Prostate gland (tissue), 2 donors: ENCODE measurements around the gene FBXL13. TPM values are rescaled to one million over a fixed set of nuclear protein-coding genes. Genes with fewer than 3 reads are reported as not detected.

Experiments used
- DNase-seq: peaks from one replicate; pipeline ENCODE4 v3.0.0-alpha.2; 2019; ENCODE audit warnings: low spot score
- H3K27ac ChIP-seq, 2 donors: fragments of 200-600 bp; sonication (generic); 2 replicates each; pipeline ENCODE4 v1.5.1; 2017 to 2019
- H3K27me3 ChIP-seq: fragments of 200-600 bp; sonication (generic); replicated peaks from 2 replicates; pipeline ENCODE4 v1.5.1; 2019; ENCODE audit not compliant: insufficient read depth
- H3K36me3 ChIP-seq, 2 donors: fragments of 200-600 bp; sonication (generic); 1 replicate in 1 of 2; 2 replicates in 1 of 2; pipeline versions ENCODE4 v1.5.1 to v1.8.1; 2017 to 2019
- H3K4me1 ChIP-seq: fragments of 200-600 bp; sonication (generic); replicated peaks from 2 replicates; pipeline ENCODE4 v1.5.1; 2019
- H3K4me3 ChIP-seq, 2 donors: fragments of 200-600 bp; sonication (generic); 2 replicates each; pipeline ENCODE4 v1.5.1; 2017 to 2019
- H3K9me3 ChIP-seq: fragments of 200-600 bp; sonication (generic); 2 replicates; pipeline ENCODE4 v1.5.1; 2017
- POLR2A ChIP-seq: fragments of 450-650 bp; IDR thresholded peaks from one replicate; pipeline ENCODE4 v1.6.1; 2016; ENCODE audit warnings: antibody characterized with exemption, mild to moderate bottlenecking
- POLR2AphosphoS5 ChIP-seq: sonication (generic); formaldehyde crosslinking; IDR thresholded peaks from one replicate; pipeline ENCODE4 v1.6.1; 2017; ENCODE audit warnings: antibody characterized with exemption
- WGBS: methylation state at CpG from one replicate; pipeline ENCODE4 v1.1.5; 2018; 5-methylcytosine and 5-hydroxymethylcytosine counted together
- intact Hi-C: fragments of 100-400 bp; cut with DNase I; formaldehyde crosslinking; loops from one replicate; pipeline ENCODE4 v1.14.2; 2022
- total RNA-seq, 2 donors: library from RNA; depleted of rRNA; stranded (reverse); fragments of >200 nt; gene quantifications; one replicate each; pipeline ENCODE4 v1.1.0, GENCODE V29; 2016
- TF ChIP-seq, protein P1 (sequence below), 4 experiments: fragments of 200-600 bp in 2 of 4; fragments of 450-650 bp in 2 of 4; sonication (generic) in 2 of 4; IDR thresholded peaks; 1 replicate in 3 of 4; 2 replicates in 1 of 4; pipeline ENCODE4 v1.5.1; 2016 to 2019; ENCODE audit warnings: antibody characterized with exemption in 4 of 4, mild to moderate bottlenecking in 2 of 4, moderate library complexity in 2 of 4

FBXL13 gene
- total RNA-seq, 2 donors from 2014 or later = 2.6 to 5.4 TPM

- no peak overlapping the region for H3K27ac ChIP-seq
- H3K4me1 ChIP-seq = no peaks in the 10 kb centered on the region
- H3K27me3 ChIP-seq = no peaks in the 10 kb centered on the region
- H3K36me3 ChIP-seq = no peaks in the 10 kb centered on the region
- WGBS = 95% methylated on average over 11 of the region's 11 CpGs
- intact Hi-C loops = no loop called here
- H3K4me3 ChIP-seq = no peak overlapping the region
- TF ChIP-seq, protein P1, sequence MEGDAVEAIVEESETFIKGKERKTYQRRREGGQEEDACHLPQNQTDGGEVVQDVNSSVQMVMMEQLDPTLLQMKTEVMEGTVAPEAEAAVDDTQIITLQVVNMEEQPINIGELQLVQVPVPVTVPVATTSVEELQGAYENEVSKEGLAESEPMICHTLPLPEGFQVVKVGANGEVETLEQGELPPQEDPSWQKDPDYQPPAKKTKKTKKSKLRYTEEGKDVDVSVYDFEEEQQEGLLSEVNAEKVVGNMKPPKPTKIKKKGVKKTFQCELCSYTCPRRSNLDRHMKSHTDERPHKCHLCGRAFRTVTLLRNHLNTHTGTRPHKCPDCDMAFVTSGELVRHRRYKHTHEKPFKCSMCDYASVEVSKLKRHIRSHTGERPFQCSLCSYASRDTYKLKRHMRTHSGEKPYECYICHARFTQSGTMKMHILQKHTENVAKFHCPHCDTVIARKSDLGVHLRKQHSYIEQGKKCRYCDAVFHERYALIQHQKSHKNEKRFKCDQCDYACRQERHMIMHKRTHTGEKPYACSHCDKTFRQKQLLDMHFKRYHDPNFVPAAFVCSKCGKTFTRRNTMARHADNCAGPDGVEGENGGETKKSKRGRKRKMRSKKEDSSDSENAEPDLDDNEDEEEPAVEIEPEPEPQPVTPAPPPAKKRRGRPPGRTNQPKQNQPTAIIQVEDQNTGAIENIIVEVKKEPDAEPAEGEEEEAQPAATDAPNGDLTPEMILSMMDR (IDR thresholded peaks at IDR 0.05) = no peak
- TF ChIP-seq POLR2AphosphoS5 (no peak), POLR2A (no peak)
- H3K9me3 ChIP-seq = no peaks in the 10 kb centered on the region
- no peak for DNase-seq
Measured at GRCh38 chr7:103119791-103120291, 45.2 kb upstream of the FBXL13 start.

GRCh38 chr7:103117465-103117864 is 42.9 kb upstream of the FBXL13 start:
- Histone ChIP-seq H3K4me1 (no peaks in the 10 kb centered on the region), H3K4me3 (no peak overlapping the region), H3K9me3 (no peaks in the 10 kb centered on the region), H3K27me3 (no peaks in the 10 kb centered on the region), H3K36me3 (no peaks in the 10 kb centered on the region), H3K27ac (no peak overlapping the region)
- intact Hi-C loops = no loop called here
- no peak for DNase-seq
- WGBS = 70% methylated on average over 2 of the region's 2 CpGs
- TF ChIP-seq POLR2AphosphoS5 (no peak), POLR2A (no peak)
- TF ChIP-seq, protein P1 (IDR thresholded peaks at IDR 0.05) = no peak

- H3K27ac ChIP-seq = no peak overlapping the region
- H3K36me3 ChIP-seq = no peaks in the 10 kb centered on the region
- H3K9me3 ChIP-seq = no peaks in the 10 kb centered on the region
- no peak overlapping the region for H3K4me3 ChIP-seq
- no peaks in the 10 kb centered on the region for H3K27me3 ChIP-seq
- H3K4me1 ChIP-seq = no peaks in the 10 kb centered on the region
- no peak for DNase-seq
- TF ChIP-seq, protein P1 (IDR thresholded peaks at IDR 0.05) = no peak
- TF ChIP-seq POLR2A (no peak), POLR2AphosphoS5 (no peak)
- intact Hi-C loops = no loop called here
Measured at GRCh38 chr7:103116991-103117390, 42.4 kb upstream of the FBXL13 start.

DNA sequence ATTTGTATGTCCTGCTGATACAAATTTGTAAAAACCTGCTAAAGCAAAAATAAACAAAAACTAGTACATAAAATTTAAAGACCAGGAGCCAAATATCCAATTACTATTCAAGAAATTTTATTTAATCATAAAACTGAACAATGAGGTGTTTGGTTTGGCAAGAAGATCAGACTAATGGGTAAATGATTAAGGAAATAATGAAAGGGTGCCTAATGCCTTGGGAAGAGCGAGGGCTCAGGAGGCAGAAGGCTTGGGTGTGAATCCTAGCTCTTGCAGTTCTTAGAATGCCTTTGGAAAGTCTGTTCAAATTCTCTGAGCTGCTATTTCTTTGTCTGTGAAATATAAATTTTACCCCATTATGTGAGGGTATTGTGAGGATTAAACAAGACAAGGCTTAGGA is 41.9 kb upstream of the FBXL13 start:
- Histone ChIP-seq H3K27ac (no peak overlapping the region), H3K4me1 (no peaks in the 10 kb centered on the region)
- intact Hi-C loops = no loop called here

DNA sequence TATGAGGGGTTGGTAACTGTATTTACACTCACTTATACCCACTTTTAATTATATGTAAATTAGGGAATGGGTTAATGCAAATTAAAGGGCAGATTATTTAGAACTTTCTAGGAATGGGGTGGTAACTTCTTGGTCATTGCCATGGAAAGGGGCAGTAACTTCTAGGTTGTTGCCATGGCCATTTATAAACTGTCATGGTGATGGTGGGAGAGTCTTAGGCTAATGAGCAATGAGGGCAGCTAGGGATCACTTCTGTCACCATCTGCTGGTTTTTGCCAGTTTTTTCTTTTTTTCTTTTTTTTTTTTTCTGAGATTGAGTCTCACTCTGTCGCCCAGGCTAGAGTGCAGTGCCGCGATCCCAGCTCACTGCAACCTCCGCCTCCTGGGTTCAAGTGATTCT is 41.2 kb upstream of the FBXL13 start:
- H3K4me1 ChIP-seq = no peaks in the 10 kb centered on the region
- no peaks in the 10 kb centered on the region for H3K9me3 ChIP-seq
- H3K36me3 ChIP-seq = no peaks in the 10 kb centered on the region
- WGBS = 93% methylated on average over 4 of the region's 4 CpGs
- H3K27me3 ChIP-seq = no peaks in the 10 kb centered on the region
- no peak overlapping the region for H3K4me3 ChIP-seq
- TF ChIP-seq, protein P1 (IDR thresholded peaks at IDR 0.05) = no peak
- TF ChIP-seq POLR2AphosphoS5 (no peak), POLR2A (no peak)
- H3K27ac ChIP-seq = no peak overlapping the region
- intact Hi-C loops = no loop called here
- DNase-seq = no peak

More for the DNA sequence above, 41.9 kb upstream of the FBXL13 start:
- H3K27me3 ChIP-seq = no peaks in the 10 kb centered on the region
- TF ChIP-seq POLR2AphosphoS5 = no peak
- TF ChIP-seq POLR2A = no peak
- TF ChIP-seq, protein P1 (IDR thresholded peaks at IDR 0.05) = no peak
- DNase-seq = no peak
- no peaks in the 10 kb centered on the region for H3K9me3 ChIP-seq
- WGBS = 40% methylated on average over 1 of the region's 1 CpG
- no peaks in the 10 kb centered on the region for H3K36me3 ChIP-seq
- no peak overlapping the region for H3K4me3 ChIP-seq
